GM23338 (cell line): ENCODE results near the gene FBXL2. TPM values are rescaled to one million over a fixed set of nuclear protein-coding genes. Genes with fewer than 3 reads are reported as not detected.

Experiments
- ATAC-seq: fragments of 200-7000 bp; cut with Tn5 transposase; 3 replicates; pipeline ENCODE4 v1.9.1; 2020
- DNase-seq: peaks from one replicate; pipeline ENCODE4 v3.0.0-alpha.2; 2015; ENCODE audit warnings: low spot score
- H2AFZ ChIP-seq: fragments of 200-600 bp; sonication (generic); 2 replicates; pipeline ENCODE4 v1.8.0; 2016; ENCODE audit warnings: antibody characterized with exemption, mild to moderate bottlenecking, moderate library complexity
- H3F3A ChIP-seq: fragments of 200-600 bp; sonication (generic); replicated peaks from 2 replicates; pipeline ENCODE4 v1.8.0; 2017; ENCODE audit warnings: antibody characterized with exemption, mixed run types, low read depth
- H3K27ac ChIP-seq: fragments of 200-600 bp; sonication (generic); 2 replicates; pipeline ENCODE4 v1.6.1; 2016; ENCODE audit warnings: low read depth
- H3K27me3 ChIP-seq: fragments of 200-600 bp; sonication (generic); 2 replicates; pipeline ENCODE4 v1.8.0; 2016; ENCODE audit warnings: mild to moderate bottlenecking, mixed run types, moderate library complexity; ENCODE audit not compliant: insufficient read depth
- H3K36me3 ChIP-seq: fragments of 200-600 bp; sonication (generic); 2 replicates; pipeline ENCODE4 v1.8.0; 2016; ENCODE audit warnings: mild to moderate bottlenecking; ENCODE audit not compliant: insufficient read depth
- H3K4me1 ChIP-seq: fragments of 200-600 bp; sonication (generic); 2 replicates; pipeline ENCODE4 v1.8.0; 2016; ENCODE audit warnings: mild to moderate bottlenecking, moderate library complexity; ENCODE audit not compliant: insufficient read depth
- H3K4me2 ChIP-seq: fragments of 200-600 bp; sonication (generic); 2 replicates; pipeline ENCODE4 v1.7.1; 2017; ENCODE audit warnings: mixed run types
- H3K4me3 ChIP-seq: fragments of 200-600 bp; sonication (generic); 2 replicates; pipeline ENCODE4 v1.6.1; 2016; ENCODE audit warnings: mixed run types
- H3K79me2 ChIP-seq: fragments of 200-600 bp; sonication (generic); replicated peaks from 2 replicates; pipeline ENCODE4 v1.8.0; 2017; ENCODE audit warnings: mild to moderate bottlenecking; ENCODE audit not compliant: insufficient read depth
- H3K9me2 ChIP-seq: fragments of 200-600 bp; sonication (generic); 2 replicates; pipeline ENCODE4 v1.8.0; 2017; ENCODE audit not compliant: insufficient read depth
- H4K20me1 ChIP-seq: fragments of 200-600 bp; sonication (generic); replicated peaks from 2 replicates; pipeline ENCODE4 v1.8.0; 2017; ENCODE audit warnings: mild to moderate bottlenecking; ENCODE audit not compliant: insufficient read depth
- H3K27ac Mint-ChIP-seq: 2 replicates; pipeline ENCODE4 v1.8.0; 2020; ENCODE audit warnings: inconsistent platforms, mild to moderate bottlenecking, moderate library complexity, mixed read lengths
- H3K27me3 Mint-ChIP-seq: 3 replicates; pipeline ENCODE4 v1.8.0; 2022; ENCODE audit warnings: low read depth, mild to moderate bottlenecking, moderate library complexity, mixed read lengths, inconsistent platforms; ENCODE audit not compliant: insufficient read depth, poor library complexity
- H3K36me3 Mint-ChIP-seq: 3 replicates; pipeline ENCODE4 v1.8.0; 2021; ENCODE audit warnings: low read depth, mild to moderate bottlenecking, inconsistent platforms, moderate library complexity, mixed read lengths
- H3K4me1 Mint-ChIP-seq: 3 replicates; pipeline ENCODE4 v1.8.0; 2020; ENCODE audit warnings: mild to moderate bottlenecking, inconsistent platforms, mixed read lengths
- H3K4me3 Mint-ChIP-seq: 3 replicates; pipeline ENCODE4 v1.8.0; 2021; ENCODE audit warnings: moderate library complexity, mild to moderate bottlenecking, inconsistent platforms, mixed read lengths
- H3K9me3 Mint-ChIP-seq: 3 replicates; pipeline ENCODE4 v1.8.0; 2020; ENCODE audit warnings: moderate library complexity, mild to moderate bottlenecking, inconsistent platforms, mixed read lengths
- CREB1 ChIP-seq: fragments of 250-450 bp; sonication (Bioruptor Pico); IDR thresholded peaks from 2 replicates; pipeline ENCODE4 v1.5.0; 2020; ENCODE audit warnings: low read depth, mild to moderate bottlenecking, moderate library complexity
- EZH2 ChIP-seq: fragments of 200-600 bp; sonication (generic); IDR thresholded peaks from one replicate; pipeline ENCODE4 v1.8.0; 2017; ENCODE audit warnings: antibody characterized with exemption, mild to moderate bottlenecking, low read depth; ENCODE audit not compliant: unreplicated experiment
- EZH2phosphoT487 ChIP-seq: fragments of 200-600 bp; sonication (generic); IDR thresholded peaks from one replicate; pipeline ENCODE4 v1.8.1; 2018; ENCODE audit warnings: antibody characterized with exemption; ENCODE audit not compliant: unreplicated experiment
- JUNB ChIP-seq: IDR thresholded peaks from one replicate; pipeline ENCODE4 v1.6.1; 2016; ENCODE audit warnings: antibody characterized with exemption; ENCODE audit not compliant: unreplicated experiment
- NANOG ChIP-seq: IDR thresholded peaks from 2 replicates; pipeline ENCODE4 v1.6.1; 2016; ENCODE audit warnings: antibody characterized with exemption, borderline replicate concordance
- POLR2AphosphoS5 ChIP-seq: IDR thresholded peaks from 2 replicates; pipeline ENCODE4 v1.6.1; 2016; ENCODE audit warnings: antibody characterized with exemption, low read depth
- STAT1 ChIP-seq: IDR thresholded peaks from one replicate; pipeline ENCODE4 v1.6.1; 2016; ENCODE audit warnings: antibody characterized with exemption; ENCODE audit not compliant: unreplicated experiment
- ZNF114 ChIP-seq: fragments of 250-450 bp; sonication (Bioruptor Pico); IDR thresholded peaks from 2 replicates; pipeline ENCODE4 v1.5.0; 2020; ENCODE audit warnings: mild to moderate bottlenecking, moderate library complexity
- ZNF331 ChIP-seq: fragments of 250-450 bp; sonication (Bioruptor Pico); IDR thresholded peaks from 2 replicates; pipeline ENCODE4 v1.5.0; 2020; ENCODE audit warnings: low read depth, mild to moderate bottlenecking, moderate library complexity
- polyA plus RNA-seq: library from polyadenylated mRNA; unstranded; fragments of >200 nt; fragmentation: Nextera tagmentation; extraction: Ambion mirVana; gene quantifications from 2 replicates; pipeline ENCODE4 v1.2.1, GENCODE V29; 2016
- total RNA-seq: library from RNA; depleted of rRNA; stranded (reverse); fragments of >200 nt; shearing (Covaris generic); gene quantifications from 2 replicates; pipeline ENCODE4 v1.2.3, GENCODE V29; 2014
- TF ChIP-seq, protein P1 (sequence below): fragments of 250-450 bp; sonication (Bioruptor Pico); IDR thresholded peaks from 2 replicates; pipeline ENCODE4 v1.5.0; 2020; ENCODE audit warnings: mild to moderate bottlenecking, moderate library complexity
- TF ChIP-seq, protein P2 (sequence below), 2 experiments: fragments of 200-600 bp in 1 of 2; sonication (generic) in 1 of 2; conservative IDR thresholded peaks; 2 replicates each; pipeline versions ENCODE4 v1.5.1 to v1.6.1; 2016 to 2017; ENCODE audit warnings: antibody characterized with exemption in 2 of 2, low read depth in 2 of 2, mild to moderate bottlenecking in 2 of 2, moderate library complexity in 1 of 2
- TF ChIP-seq, protein P3 (sequence below): IDR thresholded peaks from 2 replicates; pipeline ENCODE4 v1.6.1; 2016; ENCODE audit warnings: antibody characterized with exemption
- TF ChIP-seq, protein P4 (sequence below): IDR thresholded peaks from one replicate; pipeline ENCODE4 v1.6.1; 2018; ENCODE audit warnings: antibody characterized with exemption; ENCODE audit not compliant: unreplicated experiment

The FBXL2 gene
- total and polyA plus RNA-seq, 2 experiments from 2014 or later = 2.8 to 5.7 TPM

DNA sequence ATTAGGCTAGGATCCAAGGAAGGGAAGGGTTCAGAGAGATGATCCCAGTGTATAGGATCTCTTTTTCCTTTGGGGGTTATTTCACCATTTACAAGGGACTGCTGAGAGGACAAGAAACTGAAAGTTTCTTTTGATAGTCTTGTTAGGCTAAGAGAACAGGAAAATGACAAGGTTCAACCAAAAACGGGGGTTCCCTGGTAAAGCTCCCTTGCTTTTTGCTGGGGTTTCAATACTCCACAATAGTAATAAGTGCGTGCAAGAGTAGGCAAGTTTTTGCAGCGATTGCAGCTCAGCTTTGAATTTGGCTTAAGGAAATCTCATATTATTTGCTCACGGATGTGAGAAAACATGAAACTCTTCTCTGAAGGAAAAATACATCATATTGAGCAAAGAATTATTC is 39.8 kb upstream of the FBXL2 start:
- Histone ChIP-seq H3K4me1 (no peaks in the 10 kb centered on the region), H3K9me2 (no peaks in the 10 kb centered on the region), H3K4me2 (no peak overlapping the region), H3K27ac (no peak overlapping the region), H3F3A (no peaks in the 10 kb centered on the region), H3K36me3 (no peaks in the 10 kb centered on the region), H4K20me1 (no peaks in the 10 kb centered on the region), H2AFZ (no peak overlapping the region), H3K4me3 (no peak overlapping the region), H3K79me2 (no peaks in the 10 kb centered on the region), H3K27me3 (no peaks in the 10 kb centered on the region)
- no peak for DNase-seq
- Mint-ChIP-seq H3K4me1 (no peaks in the 10 kb centered on the region), H3K27ac (no peak overlapping the region), H3K36me3 (no peaks in the 10 kb centered on the region), H3K27me3 (peaks cover 3% of the 10 kb centered on the region), H3K4me3 (no peak overlapping the region), H3K9me3 (no peaks in the 10 kb centered on the region)
- TF ChIP-seq, protein P1, sequence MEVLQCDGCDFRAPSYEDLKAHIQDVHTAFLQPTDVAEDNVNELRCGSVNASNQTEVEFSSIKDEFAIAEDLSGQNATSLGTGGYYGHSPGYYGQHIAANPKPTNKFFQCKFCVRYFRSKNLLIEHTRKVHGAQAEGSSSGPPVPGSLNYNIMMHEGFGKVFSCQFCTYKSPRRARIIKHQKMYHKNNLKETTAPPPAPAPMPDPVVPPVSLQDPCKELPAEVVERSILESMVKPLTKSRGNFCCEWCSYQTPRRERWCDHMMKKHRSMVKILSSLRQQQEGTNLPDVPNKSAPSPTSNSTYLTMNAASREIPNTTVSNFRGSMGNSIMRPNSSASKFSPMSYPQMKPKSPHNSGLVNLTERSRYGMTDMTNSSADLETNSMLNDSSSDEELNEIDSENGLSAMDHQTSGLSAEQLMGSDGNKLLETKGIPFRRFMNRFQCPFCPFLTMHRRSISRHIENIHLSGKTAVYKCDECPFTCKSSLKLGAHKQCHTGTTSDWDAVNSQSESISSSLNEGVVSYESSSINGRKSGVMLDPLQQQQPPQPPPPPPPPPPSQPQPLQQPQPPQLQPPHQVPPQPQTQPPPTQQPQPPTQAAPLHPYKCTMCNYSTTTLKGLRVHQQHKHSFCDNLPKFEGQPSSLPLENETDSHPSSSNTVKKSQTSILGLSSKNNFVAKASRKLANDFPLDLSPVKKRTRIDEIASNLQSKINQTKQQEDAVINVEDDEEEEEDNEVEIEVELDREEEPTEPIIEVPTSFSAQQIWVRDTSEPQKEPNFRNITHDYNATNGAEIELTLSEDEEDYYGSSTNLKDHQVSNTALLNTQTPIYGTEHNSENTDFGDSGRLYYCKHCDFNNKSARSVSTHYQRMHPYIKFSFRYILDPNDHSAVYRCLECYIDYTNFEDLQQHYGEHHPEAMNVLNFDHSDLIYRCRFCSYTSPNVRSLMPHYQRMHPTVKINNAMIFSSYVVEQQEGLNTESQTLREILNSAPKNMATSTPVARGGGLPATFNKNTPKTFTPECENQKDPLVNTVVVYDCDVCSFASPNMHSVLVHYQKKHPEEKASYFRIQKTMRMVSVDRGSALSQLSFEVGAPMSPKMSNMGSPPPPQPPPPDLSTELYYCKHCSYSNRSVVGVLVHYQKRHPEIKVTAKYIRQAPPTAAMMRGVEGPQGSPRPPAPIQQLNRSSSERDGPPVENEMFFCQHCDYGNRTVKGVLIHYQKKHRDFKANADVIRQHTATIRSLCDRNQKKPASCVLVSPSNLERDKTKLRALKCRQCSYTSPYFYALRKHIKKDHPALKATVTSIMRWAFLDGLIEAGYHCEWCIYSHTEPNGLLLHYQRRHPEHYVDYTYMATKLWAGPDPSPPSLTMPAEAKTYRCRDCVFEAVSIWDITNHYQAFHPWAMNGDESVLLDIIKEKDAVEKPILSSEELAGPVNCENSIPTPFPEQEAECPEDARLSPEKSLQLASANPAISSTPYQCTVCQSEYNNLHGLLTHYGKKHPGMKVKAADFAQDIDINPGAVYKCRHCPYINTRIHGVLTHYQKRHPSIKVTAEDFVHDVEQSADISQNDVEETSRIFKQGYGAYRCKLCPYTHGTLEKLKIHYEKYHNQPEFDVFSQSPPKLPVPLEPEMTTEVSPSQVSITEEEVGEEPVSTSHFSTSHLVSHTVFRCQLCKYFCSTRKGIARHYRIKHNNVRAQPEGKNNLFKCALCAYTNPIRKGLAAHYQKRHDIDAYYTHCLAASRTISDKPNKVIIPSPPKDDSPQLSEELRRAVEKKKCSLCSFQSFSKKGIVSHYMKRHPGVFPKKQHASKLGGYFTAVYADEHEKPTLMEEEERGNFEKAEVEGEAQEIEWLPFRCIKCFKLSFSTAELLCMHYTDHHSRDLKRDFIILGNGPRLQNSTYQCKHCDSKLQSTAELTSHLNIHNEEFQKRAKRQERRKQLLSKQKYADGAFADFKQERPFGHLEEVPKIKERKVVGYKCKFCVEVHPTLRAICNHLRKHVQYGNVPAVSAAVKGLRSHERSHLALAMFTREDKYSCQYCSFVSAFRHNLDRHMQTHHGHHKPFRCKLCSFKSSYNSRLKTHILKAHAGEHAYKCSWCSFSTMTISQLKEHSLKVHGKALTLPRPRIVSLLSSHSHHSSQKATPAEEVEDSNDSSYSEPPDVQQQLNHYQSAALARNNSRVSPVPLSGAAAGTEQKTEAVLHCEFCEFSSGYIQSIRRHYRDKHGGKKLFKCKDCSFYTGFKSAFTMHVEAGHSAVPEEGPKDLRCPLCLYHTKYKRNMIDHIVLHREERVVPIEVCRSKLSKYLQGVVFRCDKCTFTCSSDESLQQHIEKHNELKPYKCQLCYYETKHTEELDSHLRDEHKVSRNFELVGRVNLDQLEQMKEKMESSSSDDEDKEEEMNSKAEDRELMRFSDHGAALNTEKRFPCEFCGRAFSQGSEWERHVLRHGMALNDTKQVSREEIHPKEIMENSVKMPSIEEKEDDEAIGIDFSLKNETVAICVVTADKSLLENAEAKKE (CRISPR knock-in tag) = no peak
- TF ChIP-seq JUNB (no peak), STAT1 (no peak), EZH2 (no peak), ZNF331 (CRISPR knock-in tag) (no peak), CREB1 (CRISPR knock-in tag) (no peak), POLR2AphosphoS5 (no peak), ZNF114 (CRISPR knock-in tag) (no peak), EZH2phosphoT487 (no peak), NANOG (no peak)
- TF ChIP-seq, protein P2, sequence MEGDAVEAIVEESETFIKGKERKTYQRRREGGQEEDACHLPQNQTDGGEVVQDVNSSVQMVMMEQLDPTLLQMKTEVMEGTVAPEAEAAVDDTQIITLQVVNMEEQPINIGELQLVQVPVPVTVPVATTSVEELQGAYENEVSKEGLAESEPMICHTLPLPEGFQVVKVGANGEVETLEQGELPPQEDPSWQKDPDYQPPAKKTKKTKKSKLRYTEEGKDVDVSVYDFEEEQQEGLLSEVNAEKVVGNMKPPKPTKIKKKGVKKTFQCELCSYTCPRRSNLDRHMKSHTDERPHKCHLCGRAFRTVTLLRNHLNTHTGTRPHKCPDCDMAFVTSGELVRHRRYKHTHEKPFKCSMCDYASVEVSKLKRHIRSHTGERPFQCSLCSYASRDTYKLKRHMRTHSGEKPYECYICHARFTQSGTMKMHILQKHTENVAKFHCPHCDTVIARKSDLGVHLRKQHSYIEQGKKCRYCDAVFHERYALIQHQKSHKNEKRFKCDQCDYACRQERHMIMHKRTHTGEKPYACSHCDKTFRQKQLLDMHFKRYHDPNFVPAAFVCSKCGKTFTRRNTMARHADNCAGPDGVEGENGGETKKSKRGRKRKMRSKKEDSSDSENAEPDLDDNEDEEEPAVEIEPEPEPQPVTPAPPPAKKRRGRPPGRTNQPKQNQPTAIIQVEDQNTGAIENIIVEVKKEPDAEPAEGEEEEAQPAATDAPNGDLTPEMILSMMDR (conservative IDR thresholded peaks at IDR 0.05; ENCODE audit: low read depth in 2 of 2) = no peak
- TF ChIP-seq, protein P3, sequence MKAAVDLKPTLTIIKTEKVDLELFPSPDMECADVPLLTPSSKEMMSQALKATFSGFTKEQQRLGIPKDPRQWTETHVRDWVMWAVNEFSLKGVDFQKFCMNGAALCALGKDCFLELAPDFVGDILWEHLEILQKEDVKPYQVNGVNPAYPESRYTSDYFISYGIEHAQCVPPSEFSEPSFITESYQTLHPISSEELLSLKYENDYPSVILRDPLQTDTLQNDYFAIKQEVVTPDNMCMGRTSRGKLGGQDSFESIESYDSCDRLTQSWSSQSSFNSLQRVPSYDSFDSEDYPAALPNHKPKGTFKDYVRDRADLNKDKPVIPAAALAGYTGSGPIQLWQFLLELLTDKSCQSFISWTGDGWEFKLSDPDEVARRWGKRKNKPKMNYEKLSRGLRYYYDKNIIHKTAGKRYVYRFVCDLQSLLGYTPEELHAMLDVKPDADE = no peak
- TF ChIP-seq, protein P4, sequence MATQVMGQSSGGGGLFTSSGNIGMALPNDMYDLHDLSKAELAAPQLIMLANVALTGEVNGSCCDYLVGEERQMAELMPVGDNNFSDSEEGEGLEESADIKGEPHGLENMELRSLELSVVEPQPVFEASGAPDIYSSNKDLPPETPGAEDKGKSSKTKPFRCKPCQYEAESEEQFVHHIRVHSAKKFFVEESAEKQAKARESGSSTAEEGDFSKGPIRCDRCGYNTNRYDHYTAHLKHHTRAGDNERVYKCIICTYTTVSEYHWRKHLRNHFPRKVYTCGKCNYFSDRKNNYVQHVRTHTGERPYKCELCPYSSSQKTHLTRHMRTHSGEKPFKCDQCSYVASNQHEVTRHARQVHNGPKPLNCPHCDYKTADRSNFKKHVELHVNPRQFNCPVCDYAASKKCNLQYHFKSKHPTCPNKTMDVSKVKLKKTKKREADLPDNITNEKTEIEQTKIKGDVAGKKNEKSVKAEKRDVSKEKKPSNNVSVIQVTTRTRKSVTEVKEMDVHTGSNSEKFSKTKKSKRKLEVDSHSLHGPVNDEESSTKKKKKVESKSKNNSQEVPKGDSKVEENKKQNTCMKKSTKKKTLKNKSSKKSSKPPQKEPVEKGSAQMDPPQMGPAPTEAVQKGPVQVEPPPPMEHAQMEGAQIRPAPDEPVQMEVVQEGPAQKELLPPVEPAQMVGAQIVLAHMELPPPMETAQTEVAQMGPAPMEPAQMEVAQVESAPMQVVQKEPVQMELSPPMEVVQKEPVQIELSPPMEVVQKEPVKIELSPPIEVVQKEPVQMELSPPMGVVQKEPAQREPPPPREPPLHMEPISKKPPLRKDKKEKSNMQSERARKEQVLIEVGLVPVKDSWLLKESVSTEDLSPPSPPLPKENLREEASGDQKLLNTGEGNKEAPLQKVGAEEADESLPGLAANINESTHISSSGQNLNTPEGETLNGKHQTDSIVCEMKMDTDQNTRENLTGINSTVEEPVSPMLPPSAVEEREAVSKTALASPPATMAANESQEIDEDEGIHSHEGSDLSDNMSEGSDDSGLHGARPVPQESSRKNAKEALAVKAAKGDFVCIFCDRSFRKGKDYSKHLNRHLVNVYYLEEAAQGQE = no peak
- no peak for ATAC-seq
